MM.1S (cell line): ENCODE data around the gene PHETA1.

Source experiments
- DNase-seq: peaks from one replicate; pipeline ENCODE4 v3.0.0-alpha.2; 2015
- H2AFZ ChIP-seq: fragments of 300-600 bp; sonication (generic); 2 replicates; pipeline ENCODE4 v1.6.0; 2016; ENCODE audit warnings: antibody characterized with exemption, low read length
- H3F3A ChIP-seq: fragments of 300-600 bp; sonication (generic); 2 replicates; pipeline ENCODE4 v1.6.1; 2016; ENCODE audit warnings: mild to moderate bottlenecking, antibody characterized with exemption, low read length, moderate library complexity, mixed read lengths; ENCODE audit not compliant: insufficient read depth
- H3K27ac ChIP-seq: fragments of 300-600 bp; sonication (generic); 2 replicates; pipeline ENCODE4 v1.5.1; 2016; ENCODE audit warnings: mild to moderate bottlenecking, low read length
- H3K27me3 ChIP-seq: fragments of 300-600 bp; sonication (generic); replicated peaks from 2 replicates; pipeline ENCODE4 v1.6.0; 2016; ENCODE audit warnings: low read length; ENCODE audit not compliant: insufficient read depth
- H3K36me3 ChIP-seq: fragments of 300-600 bp; sonication (generic); replicated peaks from 2 replicates; pipeline ENCODE4 v1.6.1; 2016; ENCODE audit warnings: mild to moderate bottlenecking, low read length, mixed read lengths; ENCODE audit not compliant: insufficient read depth
- H3K4me1 ChIP-seq: fragments of 300-600 bp; sonication (generic); 2 replicates; pipeline ENCODE4 v1.6.1; 2016; ENCODE audit warnings: low read length, mixed read lengths
- H3K4me2 ChIP-seq: fragments of 300-600 bp; sonication (generic); 2 replicates; pipeline ENCODE4 v1.6.0; 2016; ENCODE audit warnings: low read depth, low read length
- H3K4me3 ChIP-seq: fragments of 300-600 bp; sonication (generic); 2 replicates; pipeline ENCODE4 v1.5.1; 2016; ENCODE audit warnings: low read length, mixed read lengths
- H3K79me2 ChIP-seq: fragments of 300-600 bp; sonication (generic); 2 replicates; pipeline ENCODE4 v1.6.1; 2016; ENCODE audit warnings: mixed run types, low read length, mixed read lengths
- H3K9ac ChIP-seq: fragments of 300-600 bp; sonication (generic); 2 replicates; pipeline ENCODE4 v1.6.1; 2016; ENCODE audit warnings: low read length, mixed read lengths
- H3K9me2 ChIP-seq: fragments of 300-600 bp; sonication (generic); replicated peaks from 2 replicates; pipeline ENCODE4 v1.6.1; 2016; ENCODE audit warnings: mild to moderate bottlenecking, low read length, mixed read lengths; ENCODE audit not compliant: insufficient read depth
- H3K9me3 ChIP-seq: fragments of 300-600 bp; sonication (generic); replicated peaks from 2 replicates; pipeline ENCODE4 v1.6.1; 2016; ENCODE audit warnings: mild to moderate bottlenecking, low read length, mixed read lengths; ENCODE audit not compliant: insufficient read depth
- H4K20me1 ChIP-seq: fragments of 300-600 bp; sonication (generic); 2 replicates; pipeline ENCODE4 v1.6.1; 2016; ENCODE audit warnings: mild to moderate bottlenecking, low read length, moderate library complexity, mixed read lengths; ENCODE audit not compliant: insufficient read depth
- EZH2 ChIP-seq: fragments of 300-600 bp; sonication (generic); optimal IDR thresholded peaks from 2 replicates; pipeline ENCODE3; 2017; ENCODE audit warnings: low read depth, mild to moderate bottlenecking, antibody characterized with exemption, low read length, mixed read lengths
- EZH2phosphoT487 ChIP-seq: fragments of 300-600 bp; sonication (generic); IDR thresholded peaks from 2 replicates; pipeline ENCODE4 v1.6.1; 2018; ENCODE audit warnings: antibody characterized with exemption, low read length
- TF ChIP-seq, protein P1 (sequence below): fragments of 300-600 bp; sonication (generic); IDR thresholded peaks from 2 replicates; pipeline ENCODE4 v1.5.1; 2016; ENCODE audit warnings: antibody characterized with exemption, low read length, mixed read lengths

PHETA1 gene

DNA sequence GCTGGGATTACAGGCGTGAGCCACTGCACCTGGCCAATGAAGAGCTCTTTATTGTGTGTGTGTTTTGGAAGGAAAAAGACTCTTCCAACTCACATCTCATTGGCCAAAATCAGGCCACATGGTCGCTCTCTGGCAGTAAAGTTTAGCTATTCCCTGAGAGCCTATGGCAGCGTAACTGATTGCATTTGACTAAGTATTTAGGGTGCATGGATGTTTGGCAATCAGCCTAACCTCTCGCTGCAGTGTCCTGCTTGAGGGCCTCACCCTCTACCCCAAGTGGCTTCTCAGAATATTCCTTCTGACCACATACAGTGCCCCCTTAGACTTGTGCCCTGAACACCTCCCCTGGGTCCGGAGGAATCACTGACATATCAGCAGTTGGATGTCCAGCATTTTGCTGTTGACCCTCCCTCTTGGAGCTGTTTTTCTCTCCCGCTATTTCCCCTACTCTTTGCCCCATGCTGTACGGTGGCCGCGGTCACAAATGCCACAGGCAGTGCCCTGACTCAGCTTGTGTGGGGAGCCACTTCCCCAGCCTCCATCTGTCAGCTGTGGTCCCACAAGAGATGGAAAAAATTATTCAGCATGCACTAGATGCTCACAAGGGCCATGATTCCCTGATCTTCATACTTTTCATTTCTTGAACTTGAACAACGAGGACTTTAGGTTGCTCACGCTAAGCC lies 9.5 kb downstream of the PHETA1 start:
- Histone ChIP-seq H3F3A (no peaks in the 10 kb centered on the region), H3K9me3 (no peaks in the 10 kb centered on the region), H3K27me3 (no peaks in the 10 kb centered on the region), H3K27ac (no peak overlapping the region), H3K9me2 (no peaks in the 10 kb centered on the region), H2AFZ (no peak overlapping the region), H3K79me2 (no peaks in the 10 kb centered on the region), H3K4me2 (no peak overlapping the region), H3K9ac (no peak overlapping the region), H3K36me3 (no peaks in the 10 kb centered on the region), H3K4me1 (no peaks in the 10 kb centered on the region), H3K4me3 (no peak overlapping the region), H4K20me1 (no peaks in the 10 kb centered on the region)
- TF ChIP-seq EZH2phosphoT487 = no peak
- no peak for TF ChIP-seq EZH2
- DNase-seq = no peak

DNA sequence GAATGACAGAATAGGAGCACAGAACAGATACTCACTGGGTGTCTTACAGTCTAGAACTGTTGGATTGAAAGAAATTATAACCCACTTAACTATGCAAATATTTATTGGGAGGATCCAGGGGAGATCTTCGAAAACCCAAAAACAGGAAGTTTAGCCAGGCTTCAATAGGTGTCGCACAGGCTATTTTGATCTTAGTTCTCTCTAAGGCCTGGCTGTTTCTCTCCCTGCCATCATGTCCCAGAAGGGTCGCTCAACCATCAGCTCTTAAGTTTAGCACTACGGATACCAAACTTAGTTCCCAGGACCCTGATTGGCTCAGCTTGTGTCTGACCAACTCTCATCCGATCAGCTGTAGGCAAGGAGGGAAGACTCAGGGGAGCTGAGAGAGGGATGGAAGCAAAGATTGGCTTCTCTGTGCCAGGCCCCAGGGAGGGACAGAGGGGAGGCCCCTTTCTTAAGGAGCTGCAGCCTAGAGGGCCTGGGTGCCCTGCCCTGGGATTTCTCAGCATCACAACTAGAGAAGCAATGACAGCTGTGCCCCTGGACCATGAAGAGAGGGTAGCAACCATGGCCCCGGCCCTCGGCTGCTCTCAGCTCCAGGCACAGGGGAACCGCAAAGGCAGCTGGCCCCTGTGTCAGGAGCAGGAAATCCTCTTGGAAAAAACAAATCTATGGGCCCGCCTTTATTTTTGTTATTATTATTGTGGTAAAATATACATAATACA lies 13.5 kb downstream of the PHETA1 start:
- Histone ChIP-seq H4K20me1 (no peaks in the 10 kb centered on the region), H3K4me2 (no peak overlapping the region), H3K36me3 (no peaks in the 10 kb centered on the region), H3K9ac (no peak overlapping the region), H3F3A (no peaks in the 10 kb centered on the region), H3K9me3 (no peaks in the 10 kb centered on the region), H3K4me3 (no peak overlapping the region), H3K4me1 (no peaks in the 10 kb centered on the region), H3K79me2 (no peaks in the 10 kb centered on the region), H3K9me2 (no peaks in the 10 kb centered on the region), H3K27me3 (no peaks in the 10 kb centered on the region), H2AFZ (no peak overlapping the region), H3K27ac (no peak overlapping the region)
- TF ChIP-seq EZH2phosphoT487 (no peak), EZH2 (no peak)
- TF ChIP-seq, protein P1, sequence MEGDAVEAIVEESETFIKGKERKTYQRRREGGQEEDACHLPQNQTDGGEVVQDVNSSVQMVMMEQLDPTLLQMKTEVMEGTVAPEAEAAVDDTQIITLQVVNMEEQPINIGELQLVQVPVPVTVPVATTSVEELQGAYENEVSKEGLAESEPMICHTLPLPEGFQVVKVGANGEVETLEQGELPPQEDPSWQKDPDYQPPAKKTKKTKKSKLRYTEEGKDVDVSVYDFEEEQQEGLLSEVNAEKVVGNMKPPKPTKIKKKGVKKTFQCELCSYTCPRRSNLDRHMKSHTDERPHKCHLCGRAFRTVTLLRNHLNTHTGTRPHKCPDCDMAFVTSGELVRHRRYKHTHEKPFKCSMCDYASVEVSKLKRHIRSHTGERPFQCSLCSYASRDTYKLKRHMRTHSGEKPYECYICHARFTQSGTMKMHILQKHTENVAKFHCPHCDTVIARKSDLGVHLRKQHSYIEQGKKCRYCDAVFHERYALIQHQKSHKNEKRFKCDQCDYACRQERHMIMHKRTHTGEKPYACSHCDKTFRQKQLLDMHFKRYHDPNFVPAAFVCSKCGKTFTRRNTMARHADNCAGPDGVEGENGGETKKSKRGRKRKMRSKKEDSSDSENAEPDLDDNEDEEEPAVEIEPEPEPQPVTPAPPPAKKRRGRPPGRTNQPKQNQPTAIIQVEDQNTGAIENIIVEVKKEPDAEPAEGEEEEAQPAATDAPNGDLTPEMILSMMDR = no peak
- DNase-seq = no peak

DNA sequence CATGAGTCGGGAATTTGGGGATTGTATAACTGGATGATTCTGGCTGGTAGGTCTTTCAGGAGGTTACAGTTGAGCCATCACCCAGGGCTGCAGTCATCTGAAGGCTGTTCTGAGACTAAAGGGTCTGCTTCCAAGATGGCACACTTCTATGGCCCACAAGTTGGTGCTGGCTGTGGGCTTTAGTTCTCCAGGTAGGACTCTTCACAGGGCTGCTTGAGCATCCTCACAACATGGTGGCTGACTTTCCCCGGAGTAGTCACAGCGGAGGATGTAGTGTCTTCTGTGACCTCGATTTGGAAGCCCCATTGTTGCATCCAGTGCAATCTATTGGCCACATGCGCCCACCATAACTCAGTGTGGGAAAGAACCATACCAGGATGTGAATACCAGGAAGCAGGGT lies 14.4 kb downstream of the PHETA1 start:
- Histone ChIP-seq H3K27ac (no peak overlapping the region), H3K27me3 (no peaks in the 10 kb centered on the region), H2AFZ (no peak overlapping the region), H3K79me2 (no peaks in the 10 kb centered on the region), H3K4me1 (no peaks in the 10 kb centered on the region), H3K4me3 (no peak overlapping the region), H3K9me2 (no peaks in the 10 kb centered on the region), H4K20me1 (no peaks in the 10 kb centered on the region), H3F3A (no peaks in the 10 kb centered on the region), H3K9me3 (no peaks in the 10 kb centered on the region), H3K4me2 (no peak overlapping the region), H3K36me3 (no peaks in the 10 kb centered on the region), H3K9ac (no peak overlapping the region)
- TF ChIP-seq EZH2phosphoT487 (no peak), EZH2 (no peak)
- TF ChIP-seq, protein P1 = no peak
- no peak for DNase-seq
